NCI-H2171 (cell line): Measurements from ENCODE around the gene NNAT.

Experiments
- DNase-seq: peaks from one replicate; lab custom pipeline; 2025; lab: John Stamatoyannopoulos, UW

Gene NNAT

GRCh38 chr20:37523911-37524700 is 3.1 kb downstream of the NNAT start:
- no peak for DNase-seq

DNA sequence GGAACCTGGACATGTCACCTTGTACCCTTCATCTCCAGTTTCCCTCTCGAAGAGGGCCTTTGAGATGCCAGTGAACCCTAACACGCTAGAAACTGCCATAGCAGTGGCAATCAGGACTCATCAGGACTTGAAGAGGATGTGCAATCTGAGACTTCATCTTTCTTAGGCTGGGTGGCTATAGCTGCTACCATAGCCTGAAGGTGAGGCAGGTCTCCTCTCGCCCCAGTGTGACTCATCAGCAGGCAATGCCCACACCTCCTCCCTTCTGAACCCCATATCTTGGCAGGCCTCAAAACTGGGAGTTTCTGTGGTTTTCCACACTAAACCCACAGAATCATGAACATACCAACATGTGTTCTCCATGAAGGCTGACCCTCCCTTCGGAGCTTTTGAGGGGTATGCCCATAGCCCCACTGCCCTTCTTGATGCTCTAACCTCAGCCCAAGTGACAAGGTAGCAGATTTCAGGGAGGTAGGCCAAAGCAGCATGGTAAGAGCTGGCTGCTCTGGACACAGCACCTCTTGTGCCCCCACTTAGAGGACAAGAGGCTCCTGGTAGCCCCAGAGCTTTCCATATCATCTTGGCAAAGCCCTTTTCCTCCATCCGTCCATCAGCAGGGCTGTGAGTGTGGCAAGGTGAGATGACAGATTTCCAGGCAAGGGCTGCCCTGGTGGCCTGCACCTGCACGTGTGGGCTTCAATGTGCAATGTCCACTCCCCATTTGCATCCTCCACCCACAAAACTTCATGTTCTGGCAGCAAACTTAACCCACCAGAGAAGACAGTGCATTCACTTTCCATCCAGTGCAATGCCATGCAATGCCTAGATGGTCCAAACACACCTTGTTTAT is 4.0 kb downstream of the NNAT start:
- DNase-seq: no peak

- DNase-seq: no peak
These were observed 4.8 kb downstream of the NNAT start for GRCh38 chr20:37525810-37526209.

DNA sequence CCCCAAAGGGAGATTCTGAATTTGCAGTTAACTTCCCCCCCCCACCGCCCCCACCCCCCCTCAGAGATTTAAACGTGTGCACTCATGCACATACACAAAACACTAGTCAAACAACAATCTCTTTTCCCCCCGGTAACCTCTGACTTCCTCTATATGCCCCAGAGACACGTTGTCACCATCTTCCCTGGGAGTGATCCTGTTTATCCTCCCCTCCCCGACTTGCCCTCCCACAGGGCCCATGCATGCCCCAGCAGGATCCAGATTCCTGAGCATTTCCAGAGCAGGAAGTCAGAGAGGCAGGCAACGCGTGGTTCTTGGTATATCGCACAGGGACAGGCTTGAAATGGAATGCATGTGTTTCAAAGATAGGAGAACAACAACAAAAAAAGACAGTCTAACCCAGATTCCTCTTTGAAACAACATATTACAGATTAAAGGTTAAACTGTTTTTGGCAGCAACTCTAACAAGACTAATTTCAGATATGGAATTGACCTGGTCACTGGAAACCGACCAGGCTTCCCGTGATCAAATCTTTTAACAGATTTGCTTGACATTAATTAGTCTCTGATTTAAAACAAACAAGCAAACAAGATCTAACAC is 5.3 kb downstream of the NNAT start:
- DNase-seq: peak; percentile 68

GRCh38 chr20:37526839-37527637 is 6.0 kb downstream of the NNAT start:
- no peak for DNase-seq

GRCh38 chr20:37527638-37528445 is 6.8 kb downstream of the NNAT start, which contains the start of gene BLCAP:
TSS of gene BLCAP (minus strand) at chr20:37527876. CDS start at chr20:37519174, 8,702 bp downstream.
- peak; percentile 96 for DNase-seq

DNA sequence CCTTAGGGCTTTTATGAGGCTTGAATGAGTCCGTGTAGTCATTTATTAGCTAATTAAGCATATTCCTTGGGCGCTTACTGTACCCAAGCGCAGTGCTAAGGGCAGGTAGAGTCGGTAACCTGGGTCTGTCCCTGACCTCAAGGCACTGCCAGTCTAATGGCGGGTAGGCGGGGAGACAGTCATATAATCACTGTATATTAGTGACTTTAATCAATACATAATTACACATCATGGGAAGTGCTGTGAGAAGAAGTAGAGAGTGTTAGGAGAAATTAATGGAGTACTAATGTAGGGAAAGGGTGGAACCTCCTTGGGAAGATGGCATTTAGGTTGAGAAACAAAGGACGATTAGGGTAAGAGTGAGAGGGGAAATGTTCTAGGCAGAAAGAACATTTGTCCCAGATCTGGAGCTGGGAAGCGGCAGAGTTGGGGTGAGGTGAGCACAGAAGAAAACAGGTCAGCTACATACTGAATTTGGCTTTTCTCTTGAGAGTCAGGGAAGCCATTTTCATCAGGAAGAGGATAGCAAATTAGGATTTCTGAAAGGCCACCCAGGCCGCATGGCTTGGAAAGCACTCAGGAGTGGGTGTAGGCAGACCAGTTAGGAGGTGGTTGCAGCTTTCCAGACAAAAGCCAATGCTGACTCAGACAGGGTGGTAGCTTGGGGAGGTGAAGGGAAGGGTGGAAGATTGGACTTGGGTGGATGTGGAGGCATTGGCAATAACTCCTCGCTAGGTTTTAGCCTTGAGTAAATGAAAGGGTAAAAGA is 7.6 kb downstream of the NNAT start:
- DNase-seq: no peak

GRCh38 chr20:37529214-37529967 is 8.3 kb downstream of the NNAT start:
- DNase-seq: no peak

DNA sequence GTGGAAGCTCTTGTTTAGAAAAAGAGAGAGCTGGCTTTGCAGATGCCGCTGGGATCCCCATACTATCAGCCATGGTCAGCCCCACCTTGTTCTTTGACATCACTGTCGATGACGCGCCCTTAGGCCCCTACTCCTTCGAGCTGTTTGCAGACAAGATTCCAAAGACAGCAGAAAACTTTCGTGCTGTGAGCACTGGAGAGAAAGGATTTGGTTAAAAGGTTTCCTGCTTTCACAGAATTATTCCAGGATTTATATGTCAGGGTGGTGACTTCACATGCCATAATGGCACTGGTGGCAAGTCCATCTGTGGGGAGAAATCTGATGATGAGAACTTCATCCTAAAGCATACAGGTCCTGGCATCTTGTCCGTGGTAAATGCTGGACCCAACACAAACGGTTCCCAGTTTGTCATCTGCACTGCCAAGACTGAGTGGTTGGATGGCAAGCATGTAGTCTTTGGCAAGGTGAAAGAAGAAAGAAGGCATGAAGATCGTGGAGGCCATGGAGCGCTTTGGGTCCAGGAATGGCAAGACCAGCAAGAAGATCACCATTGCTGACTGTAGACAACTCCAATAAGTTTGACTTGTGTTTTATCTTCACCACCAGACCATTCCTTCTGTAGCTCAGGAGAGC is 9.0 kb downstream of the NNAT start:
- no peak for DNase-seq

DNA sequence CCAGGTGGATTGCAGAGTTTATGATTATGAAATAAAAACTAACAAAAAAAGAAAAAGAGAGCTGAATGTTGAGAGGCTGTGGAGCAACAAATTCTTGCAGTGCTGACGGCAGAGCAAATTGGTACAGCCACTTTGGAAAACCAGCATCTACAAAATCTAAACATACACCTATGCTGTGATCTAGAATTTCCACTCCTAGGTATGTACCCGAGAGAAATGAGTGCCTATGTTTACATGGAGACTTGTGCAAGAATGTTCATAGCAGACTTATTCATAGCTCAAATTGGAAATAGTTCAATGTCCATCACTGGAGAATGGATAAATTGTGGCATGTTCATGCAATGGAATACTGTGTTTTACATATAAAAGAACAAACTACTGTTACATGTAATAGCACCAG is 9.6 kb downstream of the NNAT start:
- no peak for DNase-seq

- no peak for DNase-seq
These were observed 10.8 kb downstream of the NNAT start for GRCh38 chr20:37531856-37532255.

- no peak for DNase-seq
These were observed 12.2 kb downstream of the NNAT start for GRCh38 chr20:37533154-37533715.

GRCh38 chr20:37534401-37535157 is 13.5 kb downstream of the NNAT start:
- DNase-seq: peak; percentile 76

GRCh38 chr20:37535443-37536132 is 14.5 kb downstream of the NNAT start:
- DNase-seq: no peak

GRCh38 chr20:37537505-37537904 is 16.5 kb downstream of the NNAT start:
- no peak for DNase-seq

- DNase-seq: no peak
These were observed 17.0 kb downstream of the NNAT start for GRCh38 chr20:37538003-37538402.

GRCh38 chr20:37539424-37539823 is 18.4 kb downstream of the NNAT start:
- no peak for DNase-seq
